Measurements from ENCODE around the gene CTNNA2.

GRCh38 chr2:80407377-80407776, 894.5 kb downstream of the CTNNA2 start:
- TF ChIP-seq, protein P1, sequence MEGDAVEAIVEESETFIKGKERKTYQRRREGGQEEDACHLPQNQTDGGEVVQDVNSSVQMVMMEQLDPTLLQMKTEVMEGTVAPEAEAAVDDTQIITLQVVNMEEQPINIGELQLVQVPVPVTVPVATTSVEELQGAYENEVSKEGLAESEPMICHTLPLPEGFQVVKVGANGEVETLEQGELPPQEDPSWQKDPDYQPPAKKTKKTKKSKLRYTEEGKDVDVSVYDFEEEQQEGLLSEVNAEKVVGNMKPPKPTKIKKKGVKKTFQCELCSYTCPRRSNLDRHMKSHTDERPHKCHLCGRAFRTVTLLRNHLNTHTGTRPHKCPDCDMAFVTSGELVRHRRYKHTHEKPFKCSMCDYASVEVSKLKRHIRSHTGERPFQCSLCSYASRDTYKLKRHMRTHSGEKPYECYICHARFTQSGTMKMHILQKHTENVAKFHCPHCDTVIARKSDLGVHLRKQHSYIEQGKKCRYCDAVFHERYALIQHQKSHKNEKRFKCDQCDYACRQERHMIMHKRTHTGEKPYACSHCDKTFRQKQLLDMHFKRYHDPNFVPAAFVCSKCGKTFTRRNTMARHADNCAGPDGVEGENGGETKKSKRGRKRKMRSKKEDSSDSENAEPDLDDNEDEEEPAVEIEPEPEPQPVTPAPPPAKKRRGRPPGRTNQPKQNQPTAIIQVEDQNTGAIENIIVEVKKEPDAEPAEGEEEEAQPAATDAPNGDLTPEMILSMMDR (IDR thresholded peaks at IDR 0.05; ENCODE audit: borderline replicate concordance, extremely low read depth, low read length, poor library complexity, severe bottlenecking), result no peak
- TF ChIP-seq EZH2 (IDR thresholded peaks at IDR 0.05; ENCODE audit: borderline replicate concordance, low read depth, low read length, severe bottlenecking), result no peak
